Placental epithelial cell (primary cell): ENCODE data around the gene TRIM73. TPM values are rescaled to one million over a fixed set of nuclear protein-coding genes. Genes with fewer than 3 reads are reported as not detected.

Experiments used
- small RNA-seq: library from RNA; depleted of rRNA; stranded (forward); fragments of <200 nt; gene quantifications from one replicate; pipeline ENCODE3, GENCODE V24; 2012
- total RNA-seq: library from RNA; depleted of rRNA; stranded (reverse); fragments of >200 nt; gene quantifications from 2 replicates; pipeline ENCODE4 v1.2.3, GENCODE V29; 2012

Gene TRIM73
- total RNA-seq, result 0.43 and 2.4 TPM in 2 replicates

GRCh38 chr7:75395329-75395728 lies at the start of gene TRIM73:
Gene TRIM73 (plus strand): TSS chr7:75395629. CDS start chr7:75398934, 3,305 bp downstream.

Small RNA genes lying within 50 kb of the gene (small RNA-seq; reads per million reads assigned to genes)
- gene RF00019, result not detected

Other genes with a start within 250 kb of the TRIM73 start
- 8.1 and 12.6 TPM in 2 replicates for gene POM121C, start 90.7 kb downstream of the TRIM73 start, total RNA-seq
- gene SPDYE5, start 96.7 kb downstream of the TRIM73 start, total RNA-seq, result not detected in 2 replicates